Inferior parietal cortex (tissue), 1 donor: ENCODE measurements around the gene FARP1.

ENCODE experiments used
- DNase-seq: peaks from one replicate; pipeline ENCODE4 v3.0.0-alpha.2; 2016; ENCODE audit errors: extremely low spot score

FARP1 gene

GRCh38 chr13:98504371-98504963 lies 361.6 kb downstream of the FARP1 start:
- no peak for DNase-seq
